SKM-1 treated with dmso at 0.1 percent for 144 hours (cell line): Measurements from ENCODE around the gene MOGAT2.
"Not testable (repeated sequence)": the region's sequence is repeated elsewhere in the genome, so short reads cannot be mapped to it uniquely, and the experiment has no call there.

ENCODE experiments used
- DNase-seq: peaks from one replicate; lab custom pipeline; 2025; ENCODE audit not compliant: unreplicated experiment; lab: John Stamatoyannopoulos, UW

Gene MOGAT2

GRCh38 chr11:75748729-75749273 lies 31.2 kb downstream of the MOGAT2 start:
- DNase-seq = not testable (repeated sequence)

- not testable (repeated sequence) for DNase-seq
Measured at GRCh38 chr11:75754933-75755332, 37.3 kb downstream of the MOGAT2 start.

- no peak for DNase-seq
Measured at GRCh38 chr11:75757651-75758050, 40.0 kb downstream of the MOGAT2 start.

- DNase-seq = no peak
Measured at GRCh38 chr11:75759832-75760231, 42.2 kb downstream of the MOGAT2 start.

GRCh38 chr11:75760243-75760642 lies 42.6 kb downstream of the MOGAT2 start:
- no peak for DNase-seq

- DNase-seq = no peak
Measured at GRCh38 chr11:75760710-75761493, 43.3 kb downstream of the MOGAT2 start.

GRCh38 chr11:75762158-75762557 lies 44.5 kb downstream of the MOGAT2 start:
- no peak for DNase-seq

- DNase-seq = peak; percentile 90
Measured at GRCh38 chr11:75762885-75763284, 45.2 kb downstream of the MOGAT2 start.

GRCh38 chr11:75763846-75764245 lies 46.2 kb downstream of the MOGAT2 start:
- no peak for DNase-seq

GRCh38 chr11:75765116-75765515 lies 47.5 kb downstream of the MOGAT2 start:
- DNase-seq = no peak

GRCh38 chr11:75766443-75767227 lies 49.0 kb downstream of the MOGAT2 start:
- DNase-seq = no peak

GRCh38 chr11:75767228-75767572 lies 49.6 kb downstream of the MOGAT2 start:
- no peak for DNase-seq

- no peak for DNase-seq
Measured at GRCh38 chr11:75767793-75768111, 50.1 kb downstream of the MOGAT2 start.

- peak; percentile 77 for DNase-seq
Measured at GRCh38 chr11:75768112-75768908, 50.7 kb downstream of the MOGAT2 start, which contains the start of gene DGAT2. DGAT2 (plus strand) TSS chr11:75768778; CDS start chr11:75768992, 214 bp downstream.

GRCh38 chr11:75768909-75769771 lies 51.5 kb downstream of the MOGAT2 start:
- DNase-seq = no peak

GRCh38 chr11:75770102-75770501 lies 52.5 kb downstream of the MOGAT2 start:
- no peak for DNase-seq

GRCh38 chr11:75771646-75772410 lies 54.2 kb downstream of the MOGAT2 start:
- peak; percentile 89 for DNase-seq

GRCh38 chr11:75773595-75774353 lies 56.1 kb downstream of the MOGAT2 start:
- peak; percentile 57 for DNase-seq

- DNase-seq = no peak
Measured at GRCh38 chr11:75775056-75775455, 57.4 kb downstream of the MOGAT2 start.
